Measurements from ENCODE around the gene ADIPOR2.

DNA sequence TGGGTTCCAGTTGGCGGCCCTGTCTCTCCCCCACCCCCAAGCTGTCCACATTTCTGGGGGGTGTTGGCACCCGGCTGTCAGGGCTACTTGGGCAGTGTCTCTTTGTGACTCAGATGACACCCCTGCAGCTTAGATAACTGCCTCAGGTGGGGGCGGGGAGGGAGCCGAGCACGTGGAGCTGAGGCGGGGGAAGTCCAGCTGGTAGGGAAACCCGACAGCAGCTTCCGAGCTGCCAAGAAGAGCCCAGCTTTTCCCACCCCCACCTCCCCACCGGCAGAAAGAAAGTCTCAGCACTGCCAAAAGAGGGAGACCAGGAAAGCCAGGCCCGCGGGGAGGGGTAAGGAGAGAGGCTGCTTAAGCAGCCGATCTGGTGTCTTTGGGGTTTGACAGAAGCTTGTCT lies 130.9 kb downstream of the ADIPOR2 start:
- TF ChIP-seq, protein P1, sequence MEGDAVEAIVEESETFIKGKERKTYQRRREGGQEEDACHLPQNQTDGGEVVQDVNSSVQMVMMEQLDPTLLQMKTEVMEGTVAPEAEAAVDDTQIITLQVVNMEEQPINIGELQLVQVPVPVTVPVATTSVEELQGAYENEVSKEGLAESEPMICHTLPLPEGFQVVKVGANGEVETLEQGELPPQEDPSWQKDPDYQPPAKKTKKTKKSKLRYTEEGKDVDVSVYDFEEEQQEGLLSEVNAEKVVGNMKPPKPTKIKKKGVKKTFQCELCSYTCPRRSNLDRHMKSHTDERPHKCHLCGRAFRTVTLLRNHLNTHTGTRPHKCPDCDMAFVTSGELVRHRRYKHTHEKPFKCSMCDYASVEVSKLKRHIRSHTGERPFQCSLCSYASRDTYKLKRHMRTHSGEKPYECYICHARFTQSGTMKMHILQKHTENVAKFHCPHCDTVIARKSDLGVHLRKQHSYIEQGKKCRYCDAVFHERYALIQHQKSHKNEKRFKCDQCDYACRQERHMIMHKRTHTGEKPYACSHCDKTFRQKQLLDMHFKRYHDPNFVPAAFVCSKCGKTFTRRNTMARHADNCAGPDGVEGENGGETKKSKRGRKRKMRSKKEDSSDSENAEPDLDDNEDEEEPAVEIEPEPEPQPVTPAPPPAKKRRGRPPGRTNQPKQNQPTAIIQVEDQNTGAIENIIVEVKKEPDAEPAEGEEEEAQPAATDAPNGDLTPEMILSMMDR (conservative IDR thresholded peaks at IDR 0.05; ENCODE audit: low read depth, low read length), result no peak
- TF ChIP-seq, protein P2, sequence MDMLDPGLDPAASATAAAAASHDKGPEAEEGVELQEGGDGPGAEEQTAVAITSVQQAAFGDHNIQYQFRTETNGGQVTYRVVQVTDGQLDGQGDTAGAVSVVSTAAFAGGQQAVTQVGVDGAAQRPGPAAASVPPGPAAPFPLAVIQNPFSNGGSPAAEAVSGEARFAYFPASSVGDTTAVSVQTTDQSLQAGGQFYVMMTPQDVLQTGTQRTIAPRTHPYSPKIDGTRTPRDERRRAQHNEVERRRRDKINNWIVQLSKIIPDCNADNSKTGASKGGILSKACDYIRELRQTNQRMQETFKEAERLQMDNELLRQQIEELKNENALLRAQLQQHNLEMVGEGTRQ (IDR thresholded peaks at IDR 0.05; ENCODE audit: low read depth, low read length), result no peak
- TF ChIP-seq, protein P3, sequence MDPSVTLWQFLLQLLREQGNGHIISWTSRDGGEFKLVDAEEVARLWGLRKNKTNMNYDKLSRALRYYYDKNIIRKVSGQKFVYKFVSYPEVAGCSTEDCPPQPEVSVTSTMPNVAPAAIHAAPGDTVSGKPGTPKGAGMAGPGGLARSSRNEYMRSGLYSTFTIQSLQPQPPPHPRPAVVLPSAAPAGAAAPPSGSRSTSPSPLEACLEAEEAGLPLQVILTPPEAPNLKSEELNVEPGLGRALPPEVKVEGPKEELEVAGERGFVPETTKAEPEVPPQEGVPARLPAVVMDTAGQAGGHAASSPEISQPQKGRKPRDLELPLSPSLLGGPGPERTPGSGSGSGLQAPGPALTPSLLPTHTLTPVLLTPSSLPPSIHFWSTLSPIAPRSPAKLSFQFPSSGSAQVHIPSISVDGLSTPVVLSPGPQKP (IDR thresholded peaks at IDR 0.05; ENCODE audit: borderline replicate concordance, low read depth, low read length), result no peak
- TF ChIP-seq RAD21 (IDR thresholded peaks at IDR 0.05; ENCODE audit: low read length) (no peak), POLR2A (IDR thresholded peaks at IDR 0.05; ENCODE audit: low read depth, low read length) (no peak), RCOR1 (IDR thresholded peaks at IDR 0.05; ENCODE audit: insufficient replicate concordance, low read length) (no peak), FOS (IDR thresholded peaks at IDR 0.05; ENCODE audit: low read depth, low read length) (no peak), CEBPB (IDR thresholded peaks at IDR 0.05; ENCODE audit: low read depth, low read length) (no peak)
